HFFc6 (cell line): ENCODE results near the gene INHBA. TPM values are rescaled to one million over a fixed set of nuclear protein-coding genes. Genes with fewer than 3 reads are reported as not detected.

Source experiments
- DNase-seq: peaks from one replicate; pipeline ENCODE4 v3.0.0-alpha.2; 2018
- H3K27ac Mint-ChIP-seq: 2 replicates; pipeline ENCODE4 v1.8.0; 2020; ENCODE audit warnings: mild to moderate bottlenecking, mixed read lengths
- H3K27me3 Mint-ChIP-seq: 2 replicates; pipeline ENCODE4 v1.8.0; 2021; ENCODE audit warnings: mild to moderate bottlenecking, moderate library complexity, mixed read lengths; ENCODE audit not compliant: insufficient read depth
- H3K36me3 Mint-ChIP-seq: 2 replicates; pipeline ENCODE4 v1.8.0; 2021; ENCODE audit warnings: low read depth, mixed read lengths
- H3K4me1 Mint-ChIP-seq: 2 replicates; pipeline ENCODE4 v1.8.0; 2020; ENCODE audit warnings: low read depth, mixed read lengths
- H3K4me3 Mint-ChIP-seq: 2 replicates; pipeline ENCODE4 v1.8.0; 2020; ENCODE audit warnings: mild to moderate bottlenecking, moderate library complexity, mixed read lengths
- H3K9me3 Mint-ChIP-seq: 2 replicates; pipeline ENCODE4 v1.8.0; 2020; ENCODE audit warnings: mild to moderate bottlenecking, mixed read lengths
- total RNA-seq, 6 experiments: library from RNA; stranded (reverse); fragmentation: NEBNext Ultra II Directional; extraction: Animal tissue kit (Norgen Biotek cat#: 25700); gene quantifications; 2 replicates in 1 of 6; 3 replicates in 5 of 6; pipeline ENCODE4 v1.2.3, GENCODE V29; 2021
- TF ChIP-seq, protein P1 (sequence below): fragments of 200-600 bp; sonication (generic); IDR thresholded peaks from 2 replicates; pipeline ENCODE4 v1.5.0; 2021; ENCODE audit warnings: antibody characterized with exemption, mild to moderate bottlenecking

The INHBA gene
- total RNA-seq, 6 experiments from 2014 or later = 18.1 to 29.9 (median 20.2) TPM

DNA sequence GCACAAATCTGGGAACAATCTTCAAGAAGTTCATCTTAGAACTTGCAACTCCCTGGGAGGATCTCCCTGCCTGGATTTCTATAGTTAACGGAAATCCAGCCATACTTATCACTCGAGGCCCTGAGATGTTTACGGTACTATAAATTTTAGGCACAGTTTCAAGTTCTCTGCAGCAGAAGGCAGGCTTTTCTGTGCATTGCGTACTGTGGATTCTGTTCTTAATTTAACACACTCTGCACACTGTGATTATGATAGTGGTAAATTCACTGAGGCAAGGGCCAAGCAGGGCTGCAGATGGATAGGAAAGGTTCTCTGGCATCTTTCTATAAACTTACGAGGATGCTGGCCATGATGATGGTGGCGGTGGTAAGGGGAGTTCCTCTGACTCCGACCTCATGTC, 10.6 kb downstream of the INHBA start:
- TF ChIP-seq, protein P1, sequence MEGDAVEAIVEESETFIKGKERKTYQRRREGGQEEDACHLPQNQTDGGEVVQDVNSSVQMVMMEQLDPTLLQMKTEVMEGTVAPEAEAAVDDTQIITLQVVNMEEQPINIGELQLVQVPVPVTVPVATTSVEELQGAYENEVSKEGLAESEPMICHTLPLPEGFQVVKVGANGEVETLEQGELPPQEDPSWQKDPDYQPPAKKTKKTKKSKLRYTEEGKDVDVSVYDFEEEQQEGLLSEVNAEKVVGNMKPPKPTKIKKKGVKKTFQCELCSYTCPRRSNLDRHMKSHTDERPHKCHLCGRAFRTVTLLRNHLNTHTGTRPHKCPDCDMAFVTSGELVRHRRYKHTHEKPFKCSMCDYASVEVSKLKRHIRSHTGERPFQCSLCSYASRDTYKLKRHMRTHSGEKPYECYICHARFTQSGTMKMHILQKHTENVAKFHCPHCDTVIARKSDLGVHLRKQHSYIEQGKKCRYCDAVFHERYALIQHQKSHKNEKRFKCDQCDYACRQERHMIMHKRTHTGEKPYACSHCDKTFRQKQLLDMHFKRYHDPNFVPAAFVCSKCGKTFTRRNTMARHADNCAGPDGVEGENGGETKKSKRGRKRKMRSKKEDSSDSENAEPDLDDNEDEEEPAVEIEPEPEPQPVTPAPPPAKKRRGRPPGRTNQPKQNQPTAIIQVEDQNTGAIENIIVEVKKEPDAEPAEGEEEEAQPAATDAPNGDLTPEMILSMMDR = no peak
- H3K36me3 Mint-ChIP-seq = peaks cover 36% of the 10 kb centered on the region
- peaks cover 82% of the 10 kb centered on the region for H3K4me1 Mint-ChIP-seq
- no peak overlapping the region; the same call in 1 of the 2 replicates for H3K27ac Mint-ChIP-seq
- H3K9me3 Mint-ChIP-seq = no peaks in the 10 kb centered on the region
- DNase-seq = no peak
- H3K27me3 Mint-ChIP-seq = peaks cover 2% of the 10 kb centered on the region; the same call in 1 of the 2 replicates
- no peak overlapping the region for H3K4me3 Mint-ChIP-seq

DNA sequence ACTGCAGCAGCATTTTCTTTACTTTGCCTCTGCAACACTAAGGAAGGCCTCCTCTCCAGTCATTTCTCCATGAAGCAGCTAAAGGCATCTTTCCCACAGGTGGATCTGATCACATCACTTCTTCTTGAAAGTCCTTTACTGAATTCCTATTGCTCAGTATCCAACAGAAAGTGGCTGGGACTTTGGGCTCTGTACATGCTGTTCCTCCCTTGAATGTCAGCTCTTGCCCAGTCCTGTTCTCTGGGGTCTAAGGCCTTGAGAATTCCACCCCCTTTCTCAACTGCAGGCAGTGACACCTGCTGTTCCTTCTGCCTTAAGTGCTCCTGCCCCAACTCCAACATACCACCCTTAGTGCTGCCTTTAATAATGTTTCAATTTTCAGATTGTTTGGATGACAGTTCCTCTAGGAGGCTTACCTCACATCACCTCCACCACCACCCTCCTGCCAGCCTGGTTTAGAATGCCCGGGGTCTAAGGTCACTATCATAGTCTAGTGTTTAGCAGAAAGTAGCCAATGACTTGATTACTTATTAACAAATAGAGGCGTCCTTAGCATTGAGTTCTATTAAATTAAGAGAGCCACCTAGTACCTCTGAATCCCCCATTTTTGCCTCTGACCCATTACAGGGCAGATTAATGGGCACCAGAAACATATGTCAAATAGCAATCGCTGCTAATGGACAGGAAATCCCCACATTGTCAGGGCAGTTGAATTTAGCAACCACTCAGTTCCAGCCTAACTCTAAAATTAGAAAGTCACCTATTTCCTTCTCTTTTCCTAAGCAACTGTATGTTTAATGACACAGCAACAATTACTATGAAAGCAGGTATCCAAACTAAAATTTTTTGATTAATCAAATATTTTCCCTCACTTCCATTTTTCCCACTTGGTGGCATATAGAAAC, 11.4 kb downstream of the INHBA start:
- H3K36me3 Mint-ChIP-seq = peaks cover 36% of the 10 kb centered on the region
- no peaks in the 10 kb centered on the region for H3K9me3 Mint-ChIP-seq
- peaks cover 2% of the 10 kb centered on the region; the same call in 1 of the 2 replicates for H3K27me3 Mint-ChIP-seq
- H3K4me3 Mint-ChIP-seq = no peak overlapping the region
- H3K27ac Mint-ChIP-seq = no peak overlapping the region
- TF ChIP-seq, protein P1 = no peak
- DNase-seq = no peak
- H3K4me1 Mint-ChIP-seq = peaks cover 75% of the 10 kb centered on the region

DNA sequence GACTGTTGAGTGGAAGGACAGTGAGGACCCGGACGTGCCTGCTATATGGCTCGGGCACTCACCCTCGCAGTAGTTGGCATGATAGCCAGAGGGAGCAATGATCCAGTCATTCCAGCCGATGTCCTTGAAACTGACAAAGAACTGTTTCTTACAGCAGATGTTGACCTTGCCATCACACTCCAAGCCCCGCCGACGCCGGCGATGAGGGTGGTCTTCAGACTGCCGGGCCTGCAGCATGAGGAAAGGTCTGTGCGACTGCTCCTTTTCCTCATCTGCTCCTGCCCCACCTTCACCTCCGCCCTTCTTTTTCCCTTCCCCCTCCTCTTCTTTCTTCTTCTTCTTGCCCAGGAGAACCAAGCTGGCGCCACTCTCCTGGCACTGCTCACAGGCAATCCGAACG, 13.1 kb downstream of the INHBA start:
- peaks cover 36% of the 10 kb centered on the region for H3K36me3 Mint-ChIP-seq
- peaks cover 2% of the 10 kb centered on the region; the same call in 1 of the 2 replicates for H3K27me3 Mint-ChIP-seq
- DNase-seq = no peak
- H3K9me3 Mint-ChIP-seq = no peaks in the 10 kb centered on the region
- TF ChIP-seq, protein P1 = no peak
- H3K4me1 Mint-ChIP-seq = peaks cover 71% of the 10 kb centered on the region
- no peak overlapping the region for H3K27ac Mint-ChIP-seq
- no peak overlapping the region for H3K4me3 Mint-ChIP-seq

DNA sequence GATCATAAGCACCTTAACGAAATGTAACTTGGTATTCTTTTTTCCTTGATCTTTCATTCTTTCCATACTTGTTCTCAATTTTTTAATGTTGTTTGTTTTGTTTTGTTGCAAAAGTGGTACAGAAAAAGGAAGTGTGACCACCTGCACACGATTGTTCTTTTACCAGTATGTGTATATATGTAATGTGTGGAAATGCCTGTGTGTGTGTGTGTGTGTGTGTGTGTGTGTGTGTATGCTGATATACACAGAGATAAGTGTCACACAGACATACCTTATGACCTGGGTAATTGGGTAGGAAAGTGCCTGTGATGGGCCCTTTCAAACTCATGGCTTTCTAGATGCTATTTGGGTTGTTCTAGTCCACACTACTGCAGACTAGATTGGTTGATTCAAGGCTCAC, 14.0 kb downstream of the INHBA start:
- H3K9me3 Mint-ChIP-seq = no peaks in the 10 kb centered on the region
- no peak overlapping the region for H3K4me3 Mint-ChIP-seq
- H3K27ac Mint-ChIP-seq = no peak overlapping the region
- DNase-seq = no peak
- peaks cover 36% of the 10 kb centered on the region for H3K36me3 Mint-ChIP-seq
- peaks cover 62% of the 10 kb centered on the region for H3K4me1 Mint-ChIP-seq
- H3K27me3 Mint-ChIP-seq = peaks cover 2% of the 10 kb centered on the region; the same call in 1 of the 2 replicates
- TF ChIP-seq, protein P1 = no peak

DNA sequence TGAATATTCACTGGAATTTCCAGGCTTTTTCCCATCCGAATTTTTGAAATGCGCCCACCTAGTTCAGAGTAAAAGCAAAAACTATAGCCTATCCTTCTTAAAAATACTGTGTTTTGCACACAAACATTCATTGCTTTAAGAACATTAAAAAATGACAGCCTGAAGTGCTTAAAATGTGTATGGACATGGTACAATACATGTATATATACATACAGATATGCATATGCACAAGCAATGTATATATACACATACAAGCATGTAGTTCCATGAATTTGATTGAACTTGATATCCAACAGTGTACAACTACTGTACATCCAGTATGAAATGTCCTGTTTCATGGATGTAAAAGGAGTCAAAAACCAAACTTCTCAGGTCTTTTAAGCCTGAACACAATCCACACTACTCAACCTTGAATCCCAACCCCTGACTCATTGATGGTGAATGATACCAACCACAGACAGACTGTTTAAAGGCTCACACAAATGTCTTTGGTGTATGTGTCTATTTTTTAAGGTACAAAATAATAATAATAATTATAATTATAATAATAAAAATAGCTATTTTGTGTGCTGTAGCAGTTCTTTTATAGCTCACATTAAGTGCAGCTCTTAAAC, 14.8 kb downstream of the INHBA start:
- Mint-ChIP-seq H3K36me3 (peaks cover 36% of the 10 kb centered on the region), H3K9me3 (no peaks in the 10 kb centered on the region), H3K4me1 (peaks cover 54% of the 10 kb centered on the region), H3K27ac (no peak overlapping the region), H3K4me3 (no peak overlapping the region), H3K27me3 (peaks cover 2% of the 10 kb centered on the region; the same call in 1 of the 2 replicates)
- TF ChIP-seq, protein P1 = no peak
- DNase-seq = no peak
